HUES48 (cell line): ENCODE data around the gene GAS7.

Source experiments
- H3K27ac ChIP-seq: one replicate; pipeline ENCODE4 v1.7.0; 2013; ENCODE audit warnings: low read depth, low read length, inconsistent platforms
- H3K27me3 ChIP-seq: 2 replicates; pipeline ENCODE4 v1.6.1; 2013; ENCODE audit warnings: mild to moderate bottlenecking, low read length; ENCODE audit not compliant: control insufficient read depth, insufficient read depth
- H3K36me3 ChIP-seq: 2 replicates; pipeline ENCODE4 v1.6.1; 2013; ENCODE audit warnings: low read length; ENCODE audit not compliant: control insufficient read depth, insufficient read depth
- H3K4me1 ChIP-seq: 2 replicates; pipeline ENCODE4 v1.6.1; 2013; ENCODE audit warnings: mild to moderate bottlenecking, low read length; ENCODE audit not compliant: control insufficient read depth, insufficient read depth
- H3K4me3 ChIP-seq: 2 replicates; pipeline ENCODE4 v1.5.1; 2013; ENCODE audit warnings: mild to moderate bottlenecking, low read depth, low read length
- H3K9ac ChIP-seq: 2 replicates; pipeline ENCODE4 v1.6.1; 2013; ENCODE audit warnings: mild to moderate bottlenecking, low read depth, low read length, moderate library complexity
- H3K9me3 ChIP-seq: 2 replicates; pipeline ENCODE4 v1.6.1; 2013; ENCODE audit warnings: low read length; ENCODE audit not compliant: control insufficient read depth, insufficient read depth

Gene GAS7

DNA sequence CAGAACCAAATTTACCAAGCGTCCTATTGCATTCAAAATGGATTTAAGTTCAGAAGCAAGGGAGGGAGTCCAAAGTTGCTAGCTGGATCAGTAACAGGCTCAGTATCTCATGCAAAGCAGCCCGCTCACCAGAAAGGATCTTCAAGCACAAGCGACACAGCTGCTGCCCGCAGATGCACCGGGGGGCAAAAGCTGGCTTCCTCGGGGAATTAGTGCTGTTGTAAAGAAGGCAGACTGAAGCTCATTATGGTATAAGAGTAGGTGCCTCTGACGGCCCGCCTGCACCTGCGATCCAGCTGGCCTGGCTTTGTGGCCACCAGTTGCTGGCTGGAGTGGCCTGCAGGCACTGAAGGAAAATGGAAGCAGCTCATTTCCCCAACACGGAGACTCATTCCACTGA is 165.0 kb downstream of the GAS7 start:
- no peaks in the 10 kb centered on the region for H3K36me3 ChIP-seq
- H3K9me3 ChIP-seq: no peaks in the 10 kb centered on the region
- H3K4me3 ChIP-seq: no peak overlapping the region
- H3K4me1 ChIP-seq: peaks cover 4% of the 10 kb centered on the region; the same call in 1 of the 2 replicates
- H3K27me3 ChIP-seq: no peaks in the 10 kb centered on the region
- H3K27ac ChIP-seq: no peak overlapping the region
- no peak overlapping the region for H3K9ac ChIP-seq

- no peak overlapping the region for H3K9ac ChIP-seq
- peaks cover 4% of the 10 kb centered on the region; the same call in 1 of the 2 replicates for H3K4me1 ChIP-seq
- no peak overlapping the region for H3K27ac ChIP-seq
- no peak overlapping the region for H3K4me3 ChIP-seq
- no peaks in the 10 kb centered on the region for H3K27me3 ChIP-seq
- no peaks in the 10 kb centered on the region for H3K9me3 ChIP-seq
- no peaks in the 10 kb centered on the region for H3K36me3 ChIP-seq
Observed at GRCh38 chr17:10032118-10032852, 166.1 kb downstream of the GAS7 start.

GRCh38 chr17:10031606-10032005 is 166.8 kb downstream of the GAS7 start:
- Histone ChIP-seq H3K27ac (no peak overlapping the region), H3K4me1 (peaks cover 6% of the 10 kb centered on the region; the same call in 1 of the 2 replicates), H3K9me3 (no peaks in the 10 kb centered on the region), H3K27me3 (no peaks in the 10 kb centered on the region), H3K36me3 (no peaks in the 10 kb centered on the region), H3K9ac (no peak overlapping the region), H3K4me3 (no peak overlapping the region)

- H3K4me3 ChIP-seq: no peak overlapping the region
- H3K27me3 ChIP-seq: no peaks in the 10 kb centered on the region
- no peak overlapping the region for H3K9ac ChIP-seq
- H3K27ac ChIP-seq: no peak overlapping the region
- no peaks in the 10 kb centered on the region for H3K9me3 ChIP-seq
- H3K4me1 ChIP-seq: peaks cover 10% of the 10 kb centered on the region; the same call in 1 of the 2 replicates
- H3K36me3 ChIP-seq: no peaks in the 10 kb centered on the region
Observed at GRCh38 chr17:10031127-10031526, 167.3 kb downstream of the GAS7 start.

- no peak overlapping the region for H3K9ac ChIP-seq
- no peaks in the 10 kb centered on the region for H3K9me3 ChIP-seq
- H3K4me3 ChIP-seq: no peak overlapping the region
- peaks cover 10% of the 10 kb centered on the region; the same call in 1 of the 2 replicates for H3K4me1 ChIP-seq
- H3K36me3 ChIP-seq: no peaks in the 10 kb centered on the region
- no peak overlapping the region for H3K27ac ChIP-seq
- H3K27me3 ChIP-seq: no peaks in the 10 kb centered on the region
Observed at GRCh38 chr17:10029129-10029528, 169.3 kb downstream of the GAS7 start.

GRCh38 chr17:10025976-10026901 is 172.2 kb downstream of the GAS7 start:
- Histone ChIP-seq H3K36me3 (no peaks in the 10 kb centered on the region), H3K27ac (no peak overlapping the region), H3K4me1 (peaks cover 5% of the 10 kb centered on the region; the same call in 1 of the 2 replicates), H3K27me3 (no peaks in the 10 kb centered on the region), H3K4me3 (no peak overlapping the region), H3K9ac (no peak overlapping the region), H3K9me3 (no peaks in the 10 kb centered on the region)

DNA sequence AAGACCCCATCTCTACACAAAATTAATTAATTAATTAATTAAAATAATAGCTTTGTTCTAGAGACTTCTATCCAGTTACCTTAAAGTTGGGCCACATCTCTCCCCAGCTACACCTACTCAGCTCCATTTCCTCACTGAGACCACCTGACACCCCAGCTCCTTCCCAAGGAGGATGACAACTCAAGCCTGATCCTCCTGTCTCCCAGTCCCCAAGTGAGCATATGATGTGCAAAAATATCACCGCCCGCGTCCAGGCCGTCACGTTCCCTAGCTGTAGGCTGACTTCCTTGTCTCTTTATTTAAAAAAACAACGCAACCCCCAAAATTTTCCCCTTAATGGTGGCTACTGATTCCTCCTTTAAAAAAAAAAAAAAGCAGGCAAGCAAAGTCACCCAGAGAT is 173.2 kb downstream of the GAS7 start:
- Histone ChIP-seq H3K4me3 (no peak overlapping the region), H3K9me3 (no peaks in the 10 kb centered on the region), H3K27ac (no peak overlapping the region), H3K36me3 (no peaks in the 10 kb centered on the region), H3K9ac (no peak overlapping the region), H3K4me1 (peaks cover 5% of the 10 kb centered on the region; the same call in 1 of the 2 replicates), H3K27me3 (no peaks in the 10 kb centered on the region)

DNA sequence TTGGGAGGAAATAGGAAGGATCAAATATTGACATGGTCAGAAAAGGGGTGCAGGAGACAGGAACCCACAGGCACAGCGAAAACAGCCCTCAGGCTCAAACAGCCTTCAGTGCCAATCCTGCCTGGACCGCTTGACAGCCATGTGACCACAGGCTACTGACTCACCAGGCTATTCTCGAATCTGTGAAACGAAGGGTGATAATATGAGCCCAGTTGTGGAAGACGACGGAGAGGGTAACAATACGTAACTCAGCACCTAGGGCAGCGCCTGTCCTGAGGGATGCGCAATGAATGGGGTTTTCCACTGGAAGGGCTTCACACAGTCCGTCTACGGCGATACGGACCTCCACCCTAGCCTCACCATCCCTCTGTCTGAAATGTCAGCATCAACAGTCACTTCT is 176.0 kb downstream of the GAS7 start:
- H3K27ac ChIP-seq: no peak overlapping the region
- H3K4me3 ChIP-seq: no peak overlapping the region
- no peaks in the 10 kb centered on the region for H3K36me3 ChIP-seq
- no peaks in the 10 kb centered on the region for H3K9me3 ChIP-seq
- no peak overlapping the region for H3K9ac ChIP-seq
- no peaks in the 10 kb centered on the region for H3K27me3 ChIP-seq
- H3K4me1 ChIP-seq: peaks cover 12% of the 10 kb centered on the region; the same call in 1 of the 2 replicates

GRCh38 chr17:10021272-10021984 is 177.0 kb downstream of the GAS7 start:
- Histone ChIP-seq H3K27me3 (no peaks in the 10 kb centered on the region), H3K27ac (no peak overlapping the region), H3K9ac (no peak overlapping the region), H3K9me3 (no peaks in the 10 kb centered on the region), H3K4me1 (peaks cover 9% of the 10 kb centered on the region; the same call in 1 of the 2 replicates), H3K4me3 (no peak overlapping the region), H3K36me3 (no peaks in the 10 kb centered on the region)

GRCh38 chr17:10019941-10020451 is 178.4 kb downstream of the GAS7 start:
- Histone ChIP-seq H3K4me3 (no peak overlapping the region), H3K9ac (no peak overlapping the region), H3K4me1 (peaks cover 13% of the 10 kb centered on the region), H3K27me3 (no peaks in the 10 kb centered on the region), H3K36me3 (no peaks in the 10 kb centered on the region), H3K9me3 (no peaks in the 10 kb centered on the region), H3K27ac (no peak overlapping the region)
